ENCODE results near the gene GDPD5.

GDPD5 gene

DNA sequence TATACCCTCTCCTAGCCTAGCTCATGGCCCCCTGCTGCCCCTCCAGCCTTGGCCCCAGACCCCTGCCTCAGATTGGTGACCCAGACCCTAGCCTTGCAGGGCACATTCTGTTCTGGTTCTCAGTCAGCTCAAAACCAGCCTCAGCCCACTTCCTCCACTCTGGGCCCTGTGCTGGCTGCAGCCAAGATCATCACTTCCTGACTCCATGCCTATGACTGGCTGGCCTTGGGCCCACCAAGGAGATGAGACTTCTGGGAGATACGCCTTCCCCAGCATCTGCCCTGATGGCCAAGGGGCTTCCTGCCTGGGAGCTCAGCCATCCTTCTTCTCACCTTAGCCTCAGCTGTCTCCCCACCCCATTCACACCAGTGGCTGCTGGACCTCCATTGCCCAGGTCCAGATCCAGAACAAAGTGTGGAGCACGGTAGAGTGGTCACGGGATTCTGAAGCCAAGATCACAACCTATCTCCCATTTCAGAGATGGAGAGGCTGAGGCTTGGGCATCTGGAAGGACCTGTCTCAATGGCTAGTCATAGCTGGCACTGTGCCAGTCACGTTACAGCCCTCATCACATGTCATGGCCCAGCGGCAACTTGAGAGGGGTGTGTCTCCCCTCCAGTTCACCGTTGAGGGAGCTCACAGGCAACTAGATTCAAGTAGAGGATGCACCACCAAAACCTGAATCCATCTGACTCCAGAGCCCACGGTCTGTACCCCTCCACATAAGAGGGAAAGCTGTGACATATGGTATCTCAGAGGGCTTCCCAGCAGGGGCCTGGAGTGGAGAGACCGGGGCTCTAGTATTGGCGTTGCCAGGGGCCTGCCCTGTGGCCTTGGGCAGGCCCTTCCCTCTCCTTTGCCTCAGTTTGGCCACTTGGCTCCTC is 49.7 kb downstream of the GDPD5 start:
- no peak overlapping the region for H3K4me3 ChIP-seq (ENCODE audit: low read depth, low read length)
- no peak for TF ChIP-seq CTCF (IDR thresholded peaks at IDR 0.05; ENCODE audit: borderline replicate concordance, insufficient read depth, low read depth, low read length)

DNA sequence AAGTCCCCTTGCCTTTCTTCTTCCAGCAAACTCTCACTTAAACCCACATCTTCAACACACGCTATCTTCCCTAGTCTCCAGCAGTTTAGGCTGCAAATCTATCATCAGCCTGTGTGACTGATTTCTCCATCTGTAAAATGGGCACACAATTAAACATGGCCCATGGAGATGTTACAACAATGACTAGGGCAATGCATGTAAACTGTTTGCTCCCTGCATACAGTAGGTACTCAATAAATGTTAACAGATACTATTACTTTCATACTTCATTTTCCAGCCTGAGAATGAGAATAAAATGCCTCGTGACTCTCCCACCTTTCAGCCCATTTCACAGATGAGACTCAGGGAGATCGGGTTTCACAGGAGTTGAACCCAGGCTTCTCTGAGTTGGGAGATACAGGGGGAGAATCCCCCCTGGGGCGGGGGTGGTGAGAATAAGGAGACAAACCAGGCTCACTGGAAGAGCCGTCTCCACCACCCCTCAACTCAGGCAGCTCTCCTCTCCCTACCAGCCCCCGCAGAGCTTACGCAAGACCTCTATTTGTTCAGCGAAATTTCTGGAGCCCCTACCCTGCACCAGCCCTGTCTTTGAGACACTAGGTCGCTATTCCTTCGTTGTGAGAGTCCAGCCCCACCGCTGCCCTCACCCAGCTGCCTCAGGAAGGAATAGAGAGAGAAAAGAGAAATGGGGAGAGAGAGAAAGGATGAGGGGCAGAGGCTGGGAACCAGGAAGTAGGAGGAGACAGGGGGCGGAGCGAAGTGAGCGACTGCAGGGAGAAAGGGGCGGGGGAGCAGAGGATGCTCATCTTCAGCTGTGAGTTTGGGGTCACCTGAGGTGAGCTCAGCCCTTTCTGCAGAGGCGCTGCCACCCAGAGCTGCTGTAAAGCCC is 50.6 kb downstream of the GDPD5 start:
- H3K4me3 ChIP-seq (ENCODE audit: low read depth, low read length) = no peak overlapping the region
- TF ChIP-seq CTCF (IDR thresholded peaks at IDR 0.05; ENCODE audit: borderline replicate concordance, insufficient read depth, low read depth, low read length) = no peak

DNA sequence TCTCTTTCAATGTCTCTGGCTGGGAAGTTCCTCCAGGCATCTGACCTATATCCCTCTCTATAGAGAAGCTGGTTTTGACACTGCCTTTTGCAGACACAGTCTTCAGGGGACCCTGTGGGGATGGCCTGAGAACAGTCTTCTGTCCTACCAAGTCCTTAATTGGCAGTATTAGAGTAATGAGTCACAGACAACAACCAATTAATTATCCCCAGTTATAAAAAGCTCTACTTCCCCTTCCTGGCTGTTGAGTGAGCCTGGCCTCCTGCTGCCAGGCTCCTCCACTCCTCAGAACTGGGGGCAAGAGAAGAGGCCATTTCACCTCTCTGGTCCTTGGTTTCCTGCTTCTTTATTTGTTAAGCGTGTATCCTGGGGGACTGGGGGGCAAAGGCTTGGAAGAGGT is 51.5 kb downstream of the GDPD5 start:
- H3K4me3 ChIP-seq (ENCODE audit: low read depth, low read length) = no peak overlapping the region
- TF ChIP-seq CTCF (IDR thresholded peaks at IDR 0.05; ENCODE audit: borderline replicate concordance, insufficient read depth, low read depth, low read length) = no peak

- H3K4me3 ChIP-seq (ENCODE audit: low read depth, low read length) = no peak overlapping the region
- no peak for TF ChIP-seq CTCF (IDR thresholded peaks at IDR 0.05; ENCODE audit: borderline replicate concordance, insufficient read depth, low read depth, low read length)
Observed at GRCh38 chr11:75473684-75474083, 52.1 kb downstream of the GDPD5 start.

GRCh38 chr11:75472081-75472732 is 53.5 kb downstream of the GDPD5 start:
- H3K4me3 ChIP-seq (ENCODE audit: low read depth, low read length) = no peak overlapping the region
- no peak for TF ChIP-seq CTCF (IDR thresholded peaks at IDR 0.05; ENCODE audit: borderline replicate concordance, insufficient read depth, low read depth, low read length)

- no peak overlapping the region for H3K4me3 ChIP-seq (ENCODE audit: low read depth, low read length)
- TF ChIP-seq CTCF (IDR thresholded peaks at IDR 0.05; ENCODE audit: borderline replicate concordance, insufficient read depth, low read depth, low read length) = no peak
Observed at GRCh38 chr11:75471176-75471973, 54.4 kb downstream of the GDPD5 start.

Measured in GM12875 (cell line).